ENCODE data around the gene PPP1R14D.

DNA sequence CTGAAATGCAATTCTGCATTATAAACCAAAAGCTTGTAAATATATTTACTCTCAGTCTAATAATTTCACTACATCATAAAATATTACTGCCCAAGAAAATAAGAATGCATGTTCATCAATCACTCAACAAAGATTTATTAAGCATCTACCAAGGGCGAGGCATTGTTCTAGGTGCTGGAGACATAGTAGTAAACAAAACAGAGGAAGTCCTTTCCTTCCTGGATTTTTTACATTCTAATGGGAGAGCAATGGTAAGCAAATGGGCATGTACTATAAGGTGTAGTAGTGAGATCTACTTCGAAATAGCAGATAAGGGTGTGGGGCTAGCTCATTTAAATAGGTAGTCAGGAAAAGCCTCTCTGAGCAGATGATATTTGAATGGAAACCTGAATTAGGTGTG lies 32.5 kb downstream of the PPP1R14D start:
- TF ChIP-seq EZH2 (optimal IDR thresholded peaks at IDR 0.05; ENCODE audit: low read depth, low read length) (no peak), EZH2phosphoT487 (IDR thresholded peaks at IDR 0.05; ENCODE audit: low read length) (no peak)

Measured in MM.1S (cell line).